Endothelial cell of umbilical vein (primary cell): Measurements from ENCODE around the gene VEGFC. TPM values are rescaled to one million over a fixed set of nuclear protein-coding genes. Genes with fewer than 3 reads are reported as not detected.

Experiments used
- BruUV-seq: library from RNA; stranded (reverse); fragments of 400-500 nt; replicated peaks from 2 replicates; lab custom pipeline; 2021; lab: Mats Ljungman, UMichigan
- CTCF ChIA-PET: fragments of 300-600, 350-600 bp; sonication (Branson Sonifier 250); formaldehyde crosslinking; loops from one replicate; lab custom pipeline; 2021; ENCODE audit warnings: antibody characterized with exemption, inconsistent platforms; lab: Charles Lee
- POLR2A ChIA-PET: fragments of 300-600, 350-600 bp; sonication (Branson Sonifier 250); formaldehyde crosslinking; loops from one replicate; lab custom pipeline; 2021; ENCODE audit warnings: antibody characterized with exemption, inconsistent platforms; lab: Charles Lee
- DNase-seq: peaks from one replicate; pipeline ENCODE4 v3.0.0-alpha.2; 2011; ENCODE audit warnings: low read depth, low spot score
- FAIRE-seq: peaks from 2 replicates; lab custom pipeline; 2011; peaks lifted over from hg19 to GRCh38; lab: Jason Lieb, UNC
- H2AFZ ChIP-seq: 2 replicates; pipeline ENCODE4 v1.6.0; 2012; ENCODE audit warnings: low read depth, low read length, control low read depth, inconsistent platforms
- H3K27ac ChIP-seq: 2 replicates; pipeline ENCODE4 v1.5.1; 2011; ENCODE audit warnings: low read depth, mild to moderate bottlenecking, control low read depth, low read length, moderate library complexity; ENCODE audit not compliant: insufficient read depth
- H3K27me3 ChIP-seq, 2 experiments: 2 replicates each; pipeline versions ENCODE4 v1.6.0 to v1.6.1; 2011; ENCODE audit warnings: low read length in 2 of 2, mixed read lengths in 1 of 2; ENCODE audit not compliant: control insufficient read depth in 2 of 2, insufficient read depth in 2 of 2
- H3K36me3 ChIP-seq, 2 experiments: 2 replicates in 1 of 2; 3 replicates in 1 of 2; pipeline ENCODE4 v1.5.1; 2011; ENCODE audit warnings: low read length in 2 of 2, mild to moderate bottlenecking in 1 of 2, moderate library complexity in 1 of 2; ENCODE audit not compliant: control insufficient read depth in 2 of 2, insufficient read depth in 2 of 2; ENCODE audit errors: extremely low read depth in 1 of 2
- H3K4me1 ChIP-seq: 3 replicates; pipeline ENCODE4 v1.5.1; 2011; ENCODE audit warnings: mild to moderate bottlenecking, low read length; ENCODE audit not compliant: control insufficient read depth, insufficient read depth; ENCODE audit errors: extremely low read depth
- H3K4me2 ChIP-seq: 2 replicates; pipeline ENCODE4 v1.6.1; 2011; ENCODE audit warnings: low read length, control low read depth, mixed read lengths; ENCODE audit not compliant: insufficient read depth
- H3K4me3 ChIP-seq, 3 experiments: fragments of 200-600 bp in 1 of 3; sonication (generic), shearing (Covaris generic) in 1 of 3; replicated peaks in 1 of 3; 2 replicates each; pipeline ENCODE4 v1.5.1; 2011 to 2016; ENCODE audit warnings: control low read depth in 3 of 3, low read length in 3 of 3, mild to moderate bottlenecking in 2 of 3, inconsistent platforms in 1 of 3, low read depth in 1 of 3, moderate library complexity in 1 of 3; ENCODE audit not compliant: insufficient read depth in 1 of 3
- H3K79me2 ChIP-seq: 2 replicates; pipeline ENCODE4 v1.6.0; 2012; ENCODE audit warnings: low read length, inconsistent platforms; ENCODE audit not compliant: control insufficient read depth, insufficient read depth
- H3K9ac ChIP-seq: replicated peaks from 2 replicates; pipeline ENCODE3; 2011; ENCODE audit warnings: low read length, control low read depth; ENCODE audit not compliant: insufficient read depth; ENCODE audit errors: extremely low read depth
- H3K9me1 ChIP-seq: replicated peaks from 3 replicates; pipeline ENCODE4 v1.6.0; 2011; ENCODE audit warnings: mild to moderate bottlenecking, low read length; ENCODE audit not compliant: control insufficient read depth, insufficient read depth; ENCODE audit errors: extremely low read depth
- H3K9me3 ChIP-seq: replicated peaks from 2 replicates; pipeline ENCODE4 v1.5.1; 2012; ENCODE audit warnings: low read length, inconsistent platforms; ENCODE audit not compliant: control insufficient read depth, insufficient read depth
- H4K20me1 ChIP-seq: replicated peaks from 2 replicates; pipeline ENCODE3; 2011; ENCODE audit warnings: mild to moderate bottlenecking, low read length; ENCODE audit not compliant: control insufficient read depth, insufficient read depth; ENCODE audit errors: extremely low read depth
- EZH2 ChIP-seq: IDR thresholded peaks from 2 replicates; pipeline ENCODE4 v1.6.1; 2012; ENCODE audit warnings: borderline replicate concordance, low read depth, mild to moderate bottlenecking, moderate library complexity, low read length, inconsistent platforms; ENCODE audit not compliant: severe bottlenecking
- FOS ChIP-seq: IDR thresholded peaks from 2 replicates; pipeline ENCODE4 v1.6.1; 2011; ENCODE audit warnings: mild to moderate bottlenecking, low read length, moderate library complexity, borderline replicate concordance; ENCODE audit not compliant: insufficient read depth
- GATA2 ChIP-seq: IDR thresholded peaks from 2 replicates; pipeline ENCODE4 v1.7.0; 2011; ENCODE audit warnings: low read depth, mild to moderate bottlenecking, moderate library complexity, mixed read lengths, low read length; ENCODE audit not compliant: insufficient read length, insufficient read depth
- JUN ChIP-seq: IDR thresholded peaks from 2 replicates; pipeline ENCODE4 v1.6.1; 2011; ENCODE audit warnings: borderline replicate concordance, low read depth; ENCODE audit not compliant: insufficient read length, insufficient read depth
- MYC ChIP-seq: IDR thresholded peaks from one replicate; pipeline ENCODE4 v1.6.1; 2011; ENCODE audit warnings: mild to moderate bottlenecking, low read depth, low read length
- POLR2A ChIP-seq: IDR thresholded peaks from 2 replicates; pipeline ENCODE4 v1.6.1; 2012; ENCODE audit warnings: low read depth, mild to moderate bottlenecking, control low read depth, low read length
- POLR2AphosphoS5 ChIP-seq: IDR thresholded peaks from 2 replicates; pipeline ENCODE4 v1.6.1; 2012; ENCODE audit warnings: low read depth, mild to moderate bottlenecking, control low read depth, low read length, moderate library complexity; ENCODE audit not compliant: insufficient read depth
- dilution Hi-C: fragments of 300-500 bp; cut with MboI; formaldehyde crosslinking; loops from one replicate; pipeline ENCODE4 v1.15.0; 2019; ENCODE audit warnings: low sequenced_read_pairs; ENCODE audit not compliant: extremely low pct_ligation_motif_present
- intact Hi-C: fragments of 100-400 bp; cut with micrococcal nuclease; formaldehyde crosslinking; loops from one replicate; pipeline ENCODE4 v1.10.0; 2022
- polyA plus RNA-seq, 4 experiments: library from polyadenylated mRNA; depleted of rRNA in 3 of 4; stranded (reverse) in 3 of 4; unstranded in 1 of 4; fragments of >200 nt; gene quantifications; 2 replicates each; pipeline versions ENCODE4 v1.2.1 to v1.2.3, GENCODE V29; 2011 to 2012; ENCODE audit warnings: missing spikeins in 1 of 4
- total RNA-seq: library from RNA; stranded (reverse); gene quantifications from 2 replicates; pipeline ENCODE4 v1.2.3, GENCODE V29; 2021
- TF ChIP-seq, protein P1 (sequence below): IDR thresholded peaks from 2 replicates; pipeline ENCODE4 v1.6.1; 2011; ENCODE audit not compliant: insufficient read depth, insufficient read length
- TF ChIP-seq, protein P2 (sequence below), 2 donors: IDR thresholded peaks; 1 replicate in 1 of 2; 2 replicates in 1 of 2; pipeline ENCODE4 v1.5.1; 2011; ENCODE audit warnings: low read length in 2 of 2, mild to moderate bottlenecking in 2 of 2, moderate library complexity in 2 of 2, control low read depth in 1 of 2, inconsistent platforms in 1 of 2, low read depth in 1 of 2; ENCODE audit not compliant: insufficient read depth in 1 of 2; ENCODE audit errors: extremely low read depth in 1 of 2

The VEGFC gene
- total and polyA plus RNA-seq, 2 donors (not counting 3 experiments of a cell fraction or from before 2014, with no cell fraction given) = 20.4 to 34.9 TPM

DNA sequence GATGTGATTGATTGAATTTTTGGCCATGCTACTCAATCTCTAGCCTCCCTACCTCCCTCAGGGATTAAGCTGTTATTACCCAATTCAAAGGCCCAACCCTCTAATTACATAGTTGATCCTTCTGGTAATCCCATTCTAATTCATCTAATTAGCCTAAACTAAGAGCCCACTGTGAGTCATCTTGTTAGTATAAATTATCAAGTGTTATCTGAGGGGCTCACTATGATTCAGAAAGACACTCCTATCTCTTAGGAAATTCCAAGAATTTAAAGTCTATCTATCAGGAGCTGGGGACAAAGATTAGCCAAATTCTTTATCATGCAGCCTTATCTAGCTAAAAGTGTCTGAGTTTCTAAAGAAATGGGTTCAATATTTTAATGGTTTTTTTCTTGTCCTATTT, 32.9 kb upstream of the VEGFC start:
- peaks cover 3% of the 10 kb centered on the region for H3K4me1 ChIP-seq
- ChIA-PET CTCF (interaction anchor here (0.8 to 4.8 kb wide), 3 partner anchors 20 to 221 kb away, joined by 3 to 31 read pairs (median 3); no protein-coding TSS in a partner anchor), POLR2A (no interaction called here)
- intact Hi-C loops (no loop called here), dilution Hi-C loops (no loop called here)
- no peak overlapping the region for H3K4me2 ChIP-seq
- BruUV-seq = no TSS peak
- H3K27ac ChIP-seq = no peak overlapping the region
- no peaks in the 10 kb centered on the region for H3K79me2 ChIP-seq
- FAIRE-seq (no peak), DNase-seq (no peak)
- H2AFZ ChIP-seq = no peak overlapping the region
- H3K9me3 ChIP-seq = no peaks in the 10 kb centered on the region
- no peaks in the 10 kb centered on the region for H4K20me1 ChIP-seq
- TF ChIP-seq, protein P1, sequence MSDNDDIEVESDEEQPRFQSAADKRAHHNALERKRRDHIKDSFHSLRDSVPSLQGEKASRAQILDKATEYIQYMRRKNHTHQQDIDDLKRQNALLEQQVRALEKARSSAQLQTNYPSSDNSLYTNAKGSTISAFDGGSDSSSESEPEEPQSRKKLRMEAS = no peak
- H3K9ac ChIP-seq = no peak overlapping the region
- no peak overlapping the region for H3K4me3 ChIP-seq
- no peaks in the 10 kb centered on the region for H3K9me1 ChIP-seq
- H3K36me3 ChIP-seq = no peaks in the 10 kb centered on the region
- no peaks in the 10 kb centered on the region for H3K27me3 ChIP-seq

DNA sequence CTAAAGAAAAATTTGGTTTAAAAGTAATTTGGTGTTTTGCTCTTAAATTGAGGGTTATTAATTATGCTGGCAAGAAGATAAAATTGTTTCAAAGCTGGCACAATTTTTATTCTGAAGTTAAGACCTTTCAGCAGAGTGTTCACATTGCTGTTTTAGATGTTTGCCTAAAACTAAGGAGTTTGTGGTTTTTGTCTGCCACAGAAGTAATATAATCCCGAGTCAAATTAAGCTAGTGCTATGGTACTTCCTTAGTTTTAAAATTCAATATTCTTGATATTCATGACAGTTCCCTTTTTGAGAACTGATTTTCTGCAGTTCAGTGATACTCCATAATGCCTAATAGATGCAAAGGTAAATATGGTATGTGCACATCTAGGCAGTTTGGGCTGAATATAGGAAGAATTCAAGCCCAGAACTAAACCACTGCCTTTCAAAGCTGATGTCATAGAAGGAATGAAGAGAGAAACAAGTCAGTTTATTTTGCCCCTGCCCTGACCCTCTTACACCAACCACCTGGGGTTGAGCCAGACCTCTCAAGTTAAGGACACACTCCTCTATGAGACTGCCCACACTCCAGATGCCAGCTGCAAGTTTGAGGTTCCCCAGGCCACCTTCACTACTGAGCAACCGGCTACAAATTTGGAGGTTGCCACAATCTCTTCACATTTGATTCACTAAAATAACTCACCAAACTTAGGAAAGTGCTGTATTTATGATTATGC, 32.1 kb upstream of the VEGFC start:
- H2AFZ ChIP-seq = no peak overlapping the region
- POLR2A ChIA-PET = no interaction called here
- H3K27ac ChIP-seq = no peak overlapping the region
- no peaks in the 10 kb centered on the region for H3K27me3 ChIP-seq
- H3K9ac ChIP-seq = no peak overlapping the region
- intact Hi-C loops = no loop called here
- no peak overlapping the region for H3K4me3 ChIP-seq
- no peak overlapping the region for H3K4me2 ChIP-seq
- DNase-seq (no peak), FAIRE-seq (no peak)
- peaks cover 3% of the 10 kb centered on the region for H3K4me1 ChIP-seq
- no peaks in the 10 kb centered on the region for H3K9me1 ChIP-seq
- dilution Hi-C loops = no loop called here
- BruUV-seq = no TSS peak
- H4K20me1 ChIP-seq = no peaks in the 10 kb centered on the region
- no peaks in the 10 kb centered on the region for H3K79me2 ChIP-seq
- no peaks in the 10 kb centered on the region for H3K36me3 ChIP-seq
- CTCF ChIA-PET = interaction anchor here (0.8 to 4.8 kb wide), 4 partner anchors 14 to 222 kb away, joined by 3 to 31 read pairs (median 4); no protein-coding TSS in a partner anchor
- TF ChIP-seq JUN (no peak), POLR2AphosphoS5 (no peak), POLR2A (no peak), MYC (no peak), FOS (no peak), GATA2 (no peak), EZH2 (no peak)
- TF ChIP-seq, protein P2, sequence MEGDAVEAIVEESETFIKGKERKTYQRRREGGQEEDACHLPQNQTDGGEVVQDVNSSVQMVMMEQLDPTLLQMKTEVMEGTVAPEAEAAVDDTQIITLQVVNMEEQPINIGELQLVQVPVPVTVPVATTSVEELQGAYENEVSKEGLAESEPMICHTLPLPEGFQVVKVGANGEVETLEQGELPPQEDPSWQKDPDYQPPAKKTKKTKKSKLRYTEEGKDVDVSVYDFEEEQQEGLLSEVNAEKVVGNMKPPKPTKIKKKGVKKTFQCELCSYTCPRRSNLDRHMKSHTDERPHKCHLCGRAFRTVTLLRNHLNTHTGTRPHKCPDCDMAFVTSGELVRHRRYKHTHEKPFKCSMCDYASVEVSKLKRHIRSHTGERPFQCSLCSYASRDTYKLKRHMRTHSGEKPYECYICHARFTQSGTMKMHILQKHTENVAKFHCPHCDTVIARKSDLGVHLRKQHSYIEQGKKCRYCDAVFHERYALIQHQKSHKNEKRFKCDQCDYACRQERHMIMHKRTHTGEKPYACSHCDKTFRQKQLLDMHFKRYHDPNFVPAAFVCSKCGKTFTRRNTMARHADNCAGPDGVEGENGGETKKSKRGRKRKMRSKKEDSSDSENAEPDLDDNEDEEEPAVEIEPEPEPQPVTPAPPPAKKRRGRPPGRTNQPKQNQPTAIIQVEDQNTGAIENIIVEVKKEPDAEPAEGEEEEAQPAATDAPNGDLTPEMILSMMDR (IDR thresholded peaks at IDR 0.05; ENCODE audit: extremely low read depth in 1 of 2, insufficient read depth in 1 of 2, low read depth in 1 of 2, low read length in 2 of 2) = no peak
- TF ChIP-seq, protein P1 = no peak
- no peaks in the 10 kb centered on the region for H3K9me3 ChIP-seq
